Measurements from ENCODE around the gene GPBP1.
"Not testable (repeated sequence)": the region's sequence is repeated elsewhere in the genome, so short reads cannot be mapped to it uniquely, and the experiment has no call there.

The GPBP1 gene

DNA sequence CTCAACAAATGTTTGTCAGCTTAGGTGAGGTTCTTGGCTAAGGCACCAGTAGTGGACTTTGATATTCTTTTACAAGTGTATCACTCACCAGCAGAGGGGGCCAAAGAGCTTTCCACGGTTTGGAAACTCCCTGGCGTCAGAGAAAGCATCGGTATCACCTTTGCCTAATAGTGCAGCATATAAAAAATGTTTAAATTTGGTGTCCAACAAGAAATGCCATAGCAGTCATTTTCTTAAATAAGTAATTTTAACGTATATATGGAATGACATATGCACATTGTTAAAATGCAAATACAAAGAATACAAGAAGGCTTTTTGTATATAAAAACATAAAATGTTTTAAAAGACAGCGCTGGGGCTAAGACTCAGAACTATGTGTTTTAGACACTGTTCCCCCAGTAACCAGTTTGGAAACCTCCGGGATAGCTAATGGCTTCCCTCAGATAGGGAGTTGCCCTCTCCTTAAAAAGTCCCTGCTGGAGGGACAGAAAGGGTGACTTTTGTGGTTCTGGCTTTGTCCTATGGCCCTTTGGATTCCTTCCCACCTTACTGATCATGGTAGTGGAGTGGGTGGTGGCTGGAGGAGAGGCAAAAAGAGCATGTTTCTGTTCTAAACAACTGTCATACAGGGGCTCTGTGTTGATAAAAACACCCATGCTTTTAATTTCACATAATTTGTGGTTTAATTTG is 124.6 kb downstream of the GPBP1 start:
- peak; percentile 85 for DNase-seq

DNA sequence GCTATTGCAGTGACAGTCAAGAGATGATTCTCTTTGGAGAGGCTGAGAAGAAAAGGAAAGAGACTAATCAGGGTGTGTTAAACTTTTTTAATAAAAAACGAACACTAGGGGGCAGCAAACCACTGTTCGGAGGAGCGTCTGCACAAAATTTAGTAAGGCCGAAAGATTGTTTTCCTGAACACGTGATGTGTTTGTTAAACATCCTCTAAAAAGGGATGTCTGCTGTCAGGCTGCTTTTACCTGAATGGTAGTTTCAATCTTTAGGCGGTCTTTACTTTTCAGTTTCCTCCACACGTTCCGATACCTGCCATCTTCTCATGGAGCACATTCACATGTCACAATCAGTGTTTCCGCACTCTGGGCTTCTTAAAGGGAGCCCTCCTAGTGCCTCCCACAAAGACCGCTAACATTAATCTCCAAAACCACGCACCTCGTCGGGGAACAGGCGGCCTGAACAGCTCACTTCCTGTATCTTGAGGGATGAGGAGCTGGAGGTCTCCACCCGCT is 125.2 kb downstream of the GPBP1 start:
- peak; percentile 67 for DNase-seq

DNA sequence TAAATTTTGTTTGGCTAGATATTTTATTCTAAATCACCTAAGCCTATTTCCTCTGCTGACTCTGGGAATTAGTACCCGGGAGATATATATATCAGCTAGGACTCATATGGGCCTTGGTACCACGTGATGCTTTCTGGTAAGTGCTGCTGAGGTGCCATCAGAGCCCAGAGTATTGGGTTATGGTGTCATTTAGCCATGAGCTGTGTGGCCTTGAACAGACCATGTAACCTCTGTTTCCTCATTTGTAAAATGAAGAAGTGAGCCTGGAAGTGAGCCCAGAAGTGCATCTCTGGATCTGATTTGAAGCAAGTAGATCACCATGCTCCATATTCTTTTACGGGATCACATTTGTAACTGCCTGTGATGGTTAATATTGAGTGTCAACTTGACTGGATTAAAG is 126.1 kb downstream of the GPBP1 start:
- DNase-seq: no peak

DNA sequence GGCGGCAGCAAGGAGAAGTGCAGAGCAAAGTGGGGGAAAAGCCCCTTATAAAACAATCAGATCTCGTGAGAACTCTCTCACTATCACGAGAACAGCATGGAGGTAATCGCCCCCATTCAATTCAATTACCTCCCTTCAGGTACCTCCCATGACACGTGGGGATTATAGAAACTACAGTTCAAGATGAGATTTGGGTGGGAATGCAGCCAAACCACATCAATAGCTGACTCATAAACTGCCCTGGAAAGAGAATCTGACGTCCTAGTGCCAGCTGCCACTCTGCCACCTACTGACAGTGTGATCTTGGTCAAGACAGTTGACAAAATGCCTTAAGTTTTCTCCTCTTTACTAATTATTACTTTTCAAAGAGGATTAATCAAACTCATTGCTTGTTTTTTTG is 128.3 kb downstream of the GPBP1 start:
- DNase-seq: no peak

DNA sequence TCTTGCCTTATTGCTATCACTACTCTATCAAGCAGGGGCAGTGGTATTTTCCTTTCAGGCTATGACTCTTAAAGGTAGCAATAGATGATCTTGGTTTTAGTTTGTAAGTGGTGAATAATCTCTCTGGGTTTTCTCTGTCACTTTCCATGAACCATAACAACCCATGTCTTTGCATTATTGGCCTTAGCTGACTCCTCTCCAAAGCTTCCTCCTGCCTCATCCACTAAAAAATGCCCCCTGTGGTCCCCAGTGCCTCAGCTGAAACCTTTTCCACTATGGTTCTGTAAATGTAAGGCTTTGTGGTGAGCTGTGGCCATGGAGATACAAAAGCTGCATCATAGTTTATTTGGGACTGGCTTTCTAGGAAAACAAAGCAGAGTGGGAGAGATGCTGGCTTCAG is 128.8 kb downstream of the GPBP1 start:
- no peak for DNase-seq

DNA sequence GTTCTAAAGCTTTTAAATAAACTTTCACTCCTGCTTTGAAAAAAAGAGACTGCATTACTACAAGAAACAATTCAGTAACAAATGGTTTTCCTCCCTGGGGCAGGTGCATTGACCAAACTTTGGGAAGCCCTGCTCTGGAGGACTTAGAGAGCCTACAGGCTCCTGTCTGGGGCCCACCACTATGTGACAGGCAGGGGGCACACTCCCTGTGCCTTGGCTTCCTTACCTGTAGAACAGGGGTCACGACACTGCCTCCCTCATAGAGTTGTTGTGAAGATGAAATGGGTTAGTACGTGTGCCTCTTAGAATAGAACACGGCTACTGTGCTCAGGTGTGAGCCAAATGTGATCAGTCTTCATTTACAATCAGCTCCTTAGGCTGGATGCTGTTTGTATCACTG is 130.1 kb downstream of the GPBP1 start:
- DNase-seq: no peak

DNA sequence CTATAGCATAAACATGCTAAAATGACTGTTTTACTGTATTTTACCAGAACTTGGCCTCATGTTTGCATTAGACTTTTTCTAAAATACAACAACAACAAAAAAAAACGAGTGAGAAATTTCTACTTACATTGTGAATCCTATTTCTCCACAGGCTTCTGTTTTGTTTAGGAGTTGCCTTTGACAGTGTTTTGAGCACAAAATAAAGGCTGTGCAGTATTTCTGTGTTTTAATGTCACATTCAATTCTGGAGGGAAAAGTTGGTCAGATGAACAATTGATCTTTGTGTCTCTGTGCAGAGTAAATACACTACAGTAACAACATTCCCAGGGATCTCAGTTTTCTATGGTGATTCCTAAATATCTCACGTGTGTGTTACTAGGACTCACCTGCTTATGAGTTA is 131.1 kb downstream of the GPBP1 start:
- no peak for DNase-seq

DNA sequence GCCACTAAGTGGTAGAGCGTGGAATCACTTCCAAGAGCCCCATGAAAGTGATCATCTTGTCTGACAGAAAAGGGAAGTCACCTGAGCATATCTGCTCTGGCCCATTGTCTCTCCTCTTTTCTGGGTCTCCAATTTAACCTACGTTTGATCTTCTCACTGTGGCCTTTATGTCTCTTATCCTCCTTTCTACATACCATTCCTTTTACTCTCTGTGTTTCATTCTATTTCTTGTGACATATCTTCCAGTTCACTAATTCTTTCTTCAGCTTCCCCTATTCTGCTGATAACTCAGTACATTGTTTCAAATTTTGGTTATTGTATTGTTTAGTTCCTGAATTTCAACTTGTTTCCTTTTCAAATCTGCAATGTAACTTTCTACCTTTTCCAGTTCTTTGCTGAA is 132.5 kb downstream of the GPBP1 start:
- no peak for DNase-seq

DNA sequence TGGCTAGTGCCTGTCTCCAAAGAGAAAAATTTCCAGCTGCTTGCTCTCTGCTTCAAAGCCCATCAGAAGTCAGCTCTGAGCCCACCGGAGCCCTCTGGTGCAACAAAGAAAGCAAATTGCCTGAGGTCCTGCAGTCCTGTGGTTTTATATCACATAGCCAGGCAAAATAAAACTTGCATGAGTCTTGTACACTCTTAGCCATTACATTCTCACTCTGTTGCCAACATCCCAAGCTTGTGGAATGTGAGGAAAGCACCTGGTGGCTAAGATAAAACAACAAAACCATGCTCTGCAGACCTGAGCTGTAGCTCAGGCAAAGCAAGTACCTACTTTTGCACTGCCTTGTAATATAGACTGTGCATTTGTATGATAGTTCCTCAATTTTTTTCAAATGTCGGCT is 133.7 kb downstream of the GPBP1 start:
- DNase-seq: no peak

DNA sequence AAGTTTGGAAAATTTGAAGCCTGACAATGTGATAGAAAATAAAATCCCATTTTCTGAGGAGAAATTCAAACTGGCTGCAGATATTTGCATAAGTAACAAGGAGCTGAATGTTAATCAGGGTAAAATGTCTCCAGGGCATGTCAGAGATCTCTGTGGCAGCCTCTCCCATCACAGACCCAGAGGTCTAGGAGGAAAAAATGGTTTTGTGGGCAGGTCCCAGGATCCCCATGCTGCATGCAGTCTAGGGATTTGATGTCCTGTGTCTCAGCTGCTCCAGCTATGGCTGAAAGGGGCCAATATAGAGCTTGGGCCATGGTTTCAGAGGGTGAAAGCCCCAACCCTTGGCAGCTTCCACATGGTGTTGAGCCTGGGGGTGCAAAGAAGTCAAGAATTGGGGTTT is 135.2 kb downstream of the GPBP1 start:
- DNase-seq: not testable (repeated sequence)

DNA sequence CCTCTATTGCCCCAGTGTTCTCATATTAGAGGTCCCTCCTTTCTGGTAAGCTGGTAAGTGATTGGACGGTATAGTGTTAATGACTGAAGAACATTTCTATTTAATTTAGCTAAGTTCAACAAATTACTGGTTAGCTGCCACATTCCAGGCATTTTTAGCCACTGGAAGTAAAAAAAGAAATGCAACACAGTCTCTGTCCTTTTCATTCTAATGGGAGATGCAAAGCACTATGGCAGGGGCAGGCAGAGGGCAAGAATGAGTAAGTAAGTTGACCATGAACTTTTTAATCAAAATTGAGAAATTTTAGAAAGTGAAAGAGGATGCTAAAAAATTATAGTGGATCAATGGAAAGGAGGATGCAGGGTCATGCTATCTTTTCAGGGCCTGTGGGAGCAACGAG is 137.4 kb downstream of the GPBP1 start:
- DNase-seq: no peak

DNA sequence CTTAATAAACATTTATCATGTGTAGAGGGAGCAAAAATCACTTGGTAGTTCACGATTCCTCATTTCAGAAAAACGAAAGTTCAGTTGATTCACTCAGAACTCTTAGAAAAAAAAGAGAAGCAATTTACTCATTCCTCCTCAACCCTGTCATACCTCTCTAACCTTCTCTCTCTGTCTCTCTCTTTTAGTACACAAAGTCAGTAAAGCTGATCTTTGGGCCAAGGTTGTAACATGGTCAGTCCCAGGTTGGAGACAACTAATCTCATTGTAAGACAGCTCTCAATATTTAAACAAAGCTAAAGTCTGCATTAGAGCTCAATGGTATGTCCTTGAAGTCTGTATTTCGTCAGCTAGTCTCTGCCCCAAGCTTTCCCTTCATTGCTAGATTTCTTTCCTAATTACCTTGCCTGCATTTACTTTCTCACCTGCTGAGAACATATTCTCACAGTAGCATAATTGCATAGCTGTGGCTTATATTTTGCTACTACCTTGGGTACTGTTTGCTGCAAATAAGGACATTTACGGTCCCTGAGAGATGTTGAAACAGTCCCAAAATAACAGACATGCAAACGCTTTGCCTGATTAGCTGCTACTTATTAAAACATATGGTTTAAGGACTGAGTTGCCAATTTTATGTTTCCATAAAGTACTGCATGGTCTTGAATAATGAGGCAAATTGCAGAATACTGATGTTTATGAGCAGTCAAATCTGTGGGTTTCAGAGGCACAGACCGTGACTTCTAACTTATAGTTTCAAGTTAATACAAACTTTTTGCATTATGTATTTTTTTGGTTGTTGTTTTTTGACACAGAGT is 138.3 kb downstream of the GPBP1 start:
- DNase-seq: no peak

DNA sequence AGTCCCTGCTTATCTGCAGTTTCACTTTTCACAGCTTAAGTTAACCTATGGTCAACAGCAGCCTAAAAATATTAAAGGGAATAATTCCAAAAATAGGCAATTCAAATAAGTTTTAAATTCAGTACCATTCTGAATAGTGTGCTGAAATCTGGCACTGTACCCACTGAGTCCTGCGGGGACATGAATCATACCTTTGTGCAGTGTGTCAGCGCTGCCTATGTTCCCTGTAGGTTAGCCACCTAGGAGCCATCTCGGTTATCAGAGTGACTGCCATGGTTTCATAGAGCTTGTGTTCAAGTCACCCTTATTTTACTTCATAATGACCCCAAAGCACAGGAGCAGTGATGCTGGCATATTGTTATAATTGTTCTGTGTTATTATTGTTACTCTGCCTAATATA is 139.9 kb downstream of the GPBP1 start:
- DNase-seq: no peak
